ENCODE results near the gene HAAO. TPM values are rescaled to one million over a fixed set of nuclear protein-coding genes. Genes with fewer than 3 reads are reported as not detected.

The HAAO gene
- total and polyA plus RNA-seq, 12 donors: 2.7 to 30.1 (median 12.6) TPM

DNA sequence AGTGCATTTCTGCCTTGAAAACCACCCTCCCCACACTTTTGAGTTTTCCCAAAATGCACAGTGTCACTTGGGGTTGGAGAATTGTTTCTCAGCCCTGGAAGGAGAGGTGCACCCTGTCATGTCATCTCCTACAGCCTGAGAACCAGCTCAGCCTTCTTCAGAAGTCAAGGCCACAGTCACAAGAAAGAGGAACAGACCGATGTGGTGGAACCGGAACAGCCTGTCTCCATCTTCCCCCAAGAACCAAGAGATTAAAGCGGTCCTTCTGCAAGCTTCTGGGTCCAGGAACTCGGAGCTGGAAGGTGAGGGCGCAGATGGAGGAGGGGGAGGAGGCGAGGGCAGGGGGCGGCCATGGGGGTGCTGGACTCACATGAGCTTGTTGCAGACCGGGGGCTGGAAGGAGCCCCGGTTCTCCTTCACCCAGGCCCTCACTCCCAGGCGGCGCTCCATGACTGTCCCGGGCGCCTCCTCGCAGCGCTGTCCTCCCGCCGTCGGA, 248 bp downstream of the HAAO start:
- 11 to 26% (median 19%) methylated on average over 13 to 18 of the region's 18 CpGs for WGBS, 4 donors
- DNase-seq: peak in 3 of 7 donors; percentile 36 to 56 (median 54)
- Histone ChIP-seq H3K36me3 (replicated peaks in 1 of 2) (no peaks in the 10 kb centered on the region), H3K27me3 (no peaks in the 10 kb centered on the region), H3K4me3 (peak overlapping the region in 3 of 4 donors; percentile 30 to 72 (median 44)), H3K9me3 (replicated peaks in 1 of 3) (no peaks in the 10 kb centered on the region), H3K4me1 (replicated peaks in 1 of 2) (peaks cover 0 to 3% of the 10 kb centered on the region in 2 donors), H3K27ac (peak overlapping the region in 4 of 5 donors; percentile 48 to 88 (median 71))
- intact Hi-C loops (cut with DNase I): no loop called here
- no peak for TF ChIP-seq CTCF (IDR thresholded peaks at IDR 0.05)
- no peak for TF ChIP-seq POLR2A (IDR thresholded peaks at IDR 0.05)

DNA sequence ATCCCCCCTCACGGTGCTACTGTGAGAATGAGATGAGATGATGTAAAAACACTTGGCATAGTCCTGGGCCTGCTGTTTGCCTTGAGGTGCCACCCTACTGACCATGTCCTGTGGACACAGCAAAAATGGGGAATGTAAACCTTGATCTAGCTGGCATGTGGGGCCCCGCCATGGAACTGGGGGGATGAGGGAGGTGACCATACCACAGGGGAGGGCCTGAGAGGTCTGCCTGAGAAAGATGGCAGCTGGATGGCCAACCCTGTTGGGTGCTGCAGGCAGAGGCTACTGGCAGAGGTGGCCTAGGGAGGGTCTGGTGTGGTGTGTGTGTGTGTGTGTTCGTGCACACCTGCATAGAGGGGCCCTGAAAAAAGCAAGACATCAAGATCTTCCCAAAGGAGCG, 777 bp downstream of the HAAO start:
- Histone ChIP-seq H3K27ac (peak overlapping the region in 1 of 5 donors; percentile 88), H3K9me3 (replicated peaks in 1 of 3) (no peaks in the 10 kb centered on the region), H3K4me3 (peak overlapping the region in 1 of 4 donors; percentile 72), H3K4me1 (replicated peaks in 1 of 2) (peaks cover 0 to 3% of the 10 kb centered on the region in 2 donors), H3K27me3 (no peaks in the 10 kb centered on the region), H3K36me3 (replicated peaks in 1 of 2) (no peaks in the 10 kb centered on the region)
- DNase-seq: peak in 1 of 7 donors; percentile 25
- intact Hi-C loops (cut with DNase I): no loop called here
- 66 to 86% (median 74%) methylated on average over 3 to 4 of the region's 4 CpGs for WGBS, 4 donors
- TF ChIP-seq CTCF (IDR thresholded peaks at IDR 0.05): no peak
- no peak for TF ChIP-seq POLR2A (IDR thresholded peaks at IDR 0.05)

- H3K27me3 ChIP-seq: no peaks in the 10 kb centered on the region
- H3K4me3 ChIP-seq: no peak overlapping the region
- WGBS, 4 donors: 83 to 100% (median 96%) methylated on average over 2 of the region's 2 CpGs
- peaks cover 0 to 3% of the 10 kb centered on the region in 2 donors for H3K4me1 ChIP-seq (replicated peaks in 1 of 2)
- TF ChIP-seq CTCF (IDR thresholded peaks at IDR 0.05) (no peak), POLR2A (IDR thresholded peaks at IDR 0.05) (no peak)
- peak in 1 of 7 donors; percentile 21 for DNase-seq
- H3K9me3 ChIP-seq (replicated peaks in 1 of 3): no peaks in the 10 kb centered on the region
- H3K27ac ChIP-seq: no peak overlapping the region
- no peaks in the 10 kb centered on the region for H3K36me3 ChIP-seq (replicated peaks in 1 of 2)
- intact Hi-C loops (cut with DNase I): no loop called here
Measured at GRCh38 chr2:42789751-42790150, 2.6 kb downstream of the HAAO start.

DNA sequence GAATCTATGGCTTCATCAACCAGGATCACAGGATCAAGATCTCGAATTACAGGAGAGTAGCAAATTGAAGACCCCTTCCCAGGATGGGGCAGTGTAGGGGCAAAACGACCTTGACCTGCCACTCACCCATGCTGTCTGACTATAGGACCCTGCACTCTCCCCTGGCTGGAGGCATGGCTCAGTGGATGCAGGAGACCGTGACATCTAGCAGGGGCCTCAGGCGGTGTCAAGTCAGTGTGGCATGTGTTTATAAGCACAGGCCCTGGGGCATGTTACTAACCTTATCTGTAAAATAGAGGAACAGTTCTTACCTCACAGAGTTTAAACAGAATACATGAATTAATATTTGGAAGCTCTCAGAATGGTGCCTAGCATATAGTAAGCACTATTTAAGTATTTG, 3.5 kb downstream of the HAAO start:
- Histone ChIP-seq H3K27me3 (no peaks in the 10 kb centered on the region), H3K4me3 (no peak overlapping the region), H3K9me3 (replicated peaks in 1 of 3) (no peaks in the 10 kb centered on the region), H3K27ac (no peak overlapping the region), H3K4me1 (replicated peaks in 1 of 2) (peaks cover 0 to 3% of the 10 kb centered on the region in 2 donors), H3K36me3 (replicated peaks in 1 of 2) (no peaks in the 10 kb centered on the region)
- 58 to 89% (median 64%) methylated on average over 1 to 4 of the region's 4 CpGs for WGBS, 4 donors
- TF ChIP-seq CTCF (IDR thresholded peaks at IDR 0.05) (no peak), POLR2A (IDR thresholded peaks at IDR 0.05) (no peak)
- intact Hi-C loops (cut with DNase I): no loop called here
- DNase-seq: peak in 1 of 7 donors; percentile 48
